IPS DF 6.9 (cell line): ENCODE results near the gene CYP39A1.
"Not testable (repeated sequence)": the region's sequence is repeated elsewhere in the genome, so short reads cannot be mapped to it uniquely, and the experiment has no call there.

ENCODE experiments used
- DNase-seq: peaks from one replicate; pipeline ENCODE4 v3.0.0-alpha.2; 2013; ENCODE audit warnings: low read depth, low spot score
- H3K27ac ChIP-seq: one replicate; pipeline ENCODE4 v1.5.1; 2013; ENCODE audit warnings: low read length, control low read depth
- H3K27me3 ChIP-seq: 2 replicates; pipeline ENCODE4 v1.6.1; 2013; ENCODE audit warnings: mild to moderate bottlenecking, low read length; ENCODE audit not compliant: control insufficient read depth, insufficient read depth
- H3K36me3 ChIP-seq: 2 replicates; pipeline ENCODE4 v1.6.1; 2013; ENCODE audit warnings: low read length; ENCODE audit not compliant: control insufficient read depth, insufficient read depth
- H3K4me1 ChIP-seq: 2 replicates; pipeline ENCODE4 v1.6.1; 2013; ENCODE audit warnings: low read length; ENCODE audit not compliant: control insufficient read depth, insufficient read depth
- H3K4me3 ChIP-seq: 2 replicates; pipeline ENCODE4 v1.5.1; 2013; ENCODE audit warnings: mild to moderate bottlenecking, low read length
- H3K9me3 ChIP-seq: 2 replicates; pipeline ENCODE4 v1.6.1; 2013; ENCODE audit warnings: low read length, inconsistent platforms; ENCODE audit not compliant: control insufficient read depth, insufficient read depth
- WGBS: extraction: QIAGEN DNeasy Blood & Tissue Kit; methylation state at CpG from one replicate; pipeline ENCODE4 v1.1.7; 2013; ENCODE audit warnings: mixed read lengths, missing lambda C conversion rate; ENCODE audit not compliant: insufficient read length, insufficient coverage; 5-methylcytosine and 5-hydroxymethylcytosine counted together

CYP39A1 gene

DNA sequence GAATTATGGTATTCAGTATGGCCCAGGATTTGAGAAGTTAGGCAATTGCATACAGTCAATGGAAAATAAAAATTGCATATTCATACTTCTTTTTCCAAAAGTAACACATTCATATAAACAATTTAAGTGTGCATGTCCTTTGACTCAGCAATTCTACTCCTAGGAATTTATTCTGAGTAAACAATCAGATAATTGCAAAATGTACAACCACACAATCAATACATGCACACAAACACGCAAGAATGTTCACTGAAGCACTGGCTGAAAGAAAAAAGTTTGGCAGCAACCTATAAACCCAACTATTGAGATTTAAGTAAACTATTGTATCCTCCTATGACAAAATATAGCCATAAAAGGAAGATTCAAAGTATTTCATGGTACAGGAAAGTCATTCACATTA, 1.6 kb downstream of the CYP39A1 start:
- WGBS = no CpG with 5 or more reads among the region's 1 CpG
- Histone ChIP-seq H3K36me3 (no peaks in the 10 kb centered on the region), H3K9me3 (no peaks in the 10 kb centered on the region), H3K4me1 (no peaks in the 10 kb centered on the region), H3K4me3 (no peak overlapping the region), H3K27me3 (peaks cover 2% of the 10 kb centered on the region; the same call in 1 of the 2 replicates), H3K27ac (no peak overlapping the region)
- DNase-seq = no peak

DNA sequence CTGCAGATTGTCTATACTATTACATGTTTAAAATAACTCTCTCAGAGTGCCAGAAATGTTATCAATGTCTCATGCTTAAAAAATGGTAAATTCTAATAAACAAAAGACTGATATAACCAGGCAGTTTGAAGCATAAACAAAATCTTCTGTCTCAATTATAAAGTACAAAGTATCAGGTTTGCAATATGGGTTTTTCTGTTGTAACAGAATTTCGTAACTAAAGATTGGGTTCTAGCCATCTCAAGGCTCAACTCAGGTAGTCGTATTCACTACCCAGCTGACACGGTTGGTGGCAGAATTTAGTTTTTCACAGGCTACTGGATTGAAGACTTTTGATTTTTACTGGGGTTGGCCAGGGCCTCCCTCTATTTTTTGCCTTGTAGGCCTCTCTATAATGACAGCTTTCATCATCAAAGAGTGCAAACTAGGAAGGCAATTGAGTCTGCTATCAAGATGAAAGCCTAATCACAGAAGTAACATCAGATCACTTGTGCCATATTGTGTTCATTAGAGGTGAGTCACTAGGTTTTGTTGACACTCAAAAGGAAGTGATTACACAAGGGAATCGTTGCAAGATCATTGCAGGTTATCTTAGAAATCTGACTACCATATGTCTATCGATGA, 3.6 kb downstream of the CYP39A1 start:
- no peak overlapping the region for H3K27ac ChIP-seq
- no peaks in the 10 kb centered on the region for H3K4me1 ChIP-seq
- H3K36me3 ChIP-seq = no peaks in the 10 kb centered on the region
- no CpG with 5 or more reads among the region's 5 CpGs for WGBS
- no peaks in the 10 kb centered on the region for H3K9me3 ChIP-seq
- H3K27me3 ChIP-seq = peaks cover 2% of the 10 kb centered on the region; the same call in 1 of the 2 replicates
- no peak overlapping the region for H3K4me3 ChIP-seq
- no peak for DNase-seq

DNA sequence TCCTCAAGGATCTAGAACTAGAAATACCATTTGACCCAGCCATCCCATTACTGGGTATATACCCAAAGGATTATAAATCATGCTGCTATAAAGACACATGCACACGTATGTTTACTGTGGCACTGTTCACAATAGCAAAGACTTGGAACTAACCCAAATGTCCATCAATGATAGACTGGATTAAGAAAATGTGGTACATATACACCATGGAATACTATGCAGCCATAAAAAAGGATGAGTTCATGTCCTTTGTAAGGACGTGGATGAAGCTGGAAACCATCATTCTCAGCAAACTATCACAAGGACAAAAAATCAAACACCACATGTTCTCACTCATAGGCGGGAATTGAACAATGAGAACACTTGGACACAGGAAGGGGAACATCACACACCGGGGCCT, 4.5 kb downstream of the CYP39A1 start:
- not testable (repeated sequence) for H3K4me3 ChIP-seq, DNase-seq, H3K27me3 ChIP-seq, H3K4me1 ChIP-seq, H3K36me3 ChIP-seq, H3K27ac ChIP-seq, H3K9me3 ChIP-seq
- WGBS = no CpG with 5 or more reads among the region's 4 CpGs

DNA sequence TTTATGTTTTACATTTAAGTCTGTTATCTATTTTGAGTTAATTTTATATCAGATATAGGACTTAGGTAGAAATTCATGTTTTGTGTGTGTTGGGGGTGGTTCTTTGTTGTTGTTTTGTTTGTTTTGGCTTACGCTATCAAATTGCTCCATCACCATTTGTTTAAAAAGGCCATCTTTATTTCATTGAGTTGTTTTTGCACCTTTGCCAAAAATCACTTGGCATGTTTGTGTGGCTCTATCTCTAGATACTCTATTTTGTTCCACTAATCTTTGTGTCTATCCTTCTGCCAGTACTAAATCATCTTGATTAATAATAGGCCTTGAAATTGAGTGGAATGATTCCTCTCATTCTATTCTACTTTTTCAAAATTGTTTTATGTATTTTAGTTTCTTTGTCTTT, 7.4 kb downstream of the CYP39A1 start:
- H3K27ac ChIP-seq = no peak overlapping the region
- no peak for DNase-seq
- no peak overlapping the region for H3K4me3 ChIP-seq
- no CpG with 5 or more reads among the region's 1 CpG for WGBS
- H3K4me1 ChIP-seq = no peaks in the 10 kb centered on the region
- H3K9me3 ChIP-seq = no peaks in the 10 kb centered on the region
- no peaks in the 10 kb centered on the region for H3K27me3 ChIP-seq
- H3K36me3 ChIP-seq = no peaks in the 10 kb centered on the region

DNA sequence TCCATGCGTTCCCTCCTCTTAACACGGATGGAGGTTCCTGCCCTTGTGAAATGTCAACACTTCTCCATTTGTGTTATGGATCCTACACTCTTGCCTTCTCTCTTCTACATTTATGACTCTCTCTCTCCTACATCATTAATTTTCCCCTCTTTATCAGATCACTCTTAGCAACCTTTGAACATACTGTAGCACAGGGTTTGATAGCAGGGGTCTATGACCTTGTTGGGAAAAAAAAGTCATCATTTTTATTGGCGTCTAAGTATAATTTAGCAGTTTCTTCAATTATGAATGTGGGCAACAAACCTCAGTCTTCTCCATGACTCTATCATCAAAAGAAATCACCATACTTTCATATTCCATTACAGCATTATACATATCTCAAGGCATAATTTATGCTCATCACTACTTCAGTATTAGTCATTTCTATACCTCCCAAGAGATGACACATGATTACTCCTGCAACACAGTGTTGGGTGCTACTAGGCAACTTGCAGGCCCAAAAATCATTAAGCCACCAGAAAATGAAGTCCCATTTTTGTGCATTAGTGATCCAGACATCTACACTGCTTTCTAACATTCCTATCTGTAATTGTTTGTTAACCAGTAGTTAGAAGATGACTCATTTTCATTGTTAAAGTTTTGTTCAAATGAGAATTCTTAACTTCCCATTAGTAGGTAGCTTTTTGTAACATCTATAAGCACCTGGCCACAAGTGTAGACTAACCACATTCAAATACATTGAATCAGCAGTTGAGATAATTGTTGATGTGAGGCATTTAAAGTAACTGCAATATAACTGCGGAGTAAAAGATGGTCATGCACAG, 9.5 kb downstream of the CYP39A1 start:
- DNase-seq = no peak
- H3K4me1 ChIP-seq = no peaks in the 10 kb centered on the region
- no peak overlapping the region for H3K4me3 ChIP-seq
- H3K36me3 ChIP-seq = no peaks in the 10 kb centered on the region
- WGBS = no CpG with 5 or more reads among the region's 4 CpGs
- no peaks in the 10 kb centered on the region for H3K27me3 ChIP-seq
- H3K27ac ChIP-seq = no peak overlapping the region
- H3K9me3 ChIP-seq = no peaks in the 10 kb centered on the region

DNA sequence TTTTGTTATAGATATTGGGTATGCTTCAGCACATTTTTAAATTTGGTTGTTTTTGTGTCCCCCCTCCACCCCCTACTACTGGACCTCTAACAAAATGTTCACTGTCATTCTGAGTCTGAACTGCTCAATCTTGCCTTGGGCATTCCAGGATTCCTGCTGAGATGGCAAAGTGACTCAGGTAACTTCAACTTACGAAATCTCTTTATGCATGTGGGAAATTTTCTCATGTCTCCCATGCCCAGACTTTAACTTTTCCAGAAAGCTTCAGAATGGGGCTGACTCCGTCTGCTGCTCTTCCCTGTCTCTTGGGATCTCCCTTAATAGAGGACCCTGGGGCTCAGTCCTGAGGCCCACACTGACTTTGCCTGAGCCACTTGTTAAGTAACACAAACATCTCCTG, 14.0 kb downstream of the CYP39A1 start:
- Histone ChIP-seq H3K9me3 (no peaks in the 10 kb centered on the region), H3K4me3 (no peak overlapping the region), H3K36me3 (no peaks in the 10 kb centered on the region), H3K4me1 (no peaks in the 10 kb centered on the region), H3K27ac (no peak overlapping the region), H3K27me3 (no peaks in the 10 kb centered on the region)
- no CpG with 5 or more reads among the region's 2 CpGs for WGBS
- DNase-seq = no peak

DNA sequence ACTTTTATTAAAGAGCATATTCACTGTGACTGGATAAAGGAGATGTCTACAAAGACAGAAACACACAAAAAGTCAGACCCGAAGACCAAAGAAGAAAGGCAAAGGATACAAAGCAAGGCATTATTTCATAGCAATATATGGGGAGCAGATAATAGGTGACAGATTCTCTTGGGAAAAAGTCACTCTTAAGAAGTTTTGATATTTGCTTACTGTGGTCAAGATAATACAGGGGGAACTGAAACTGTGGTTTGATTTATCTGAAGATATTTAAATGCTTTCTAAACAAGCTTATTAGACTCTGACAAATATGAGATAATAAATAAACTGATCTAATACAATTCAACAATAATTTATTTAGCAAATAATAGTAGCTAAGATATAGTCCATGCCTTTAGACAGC, 14.7 kb downstream of the CYP39A1 start:
- H3K36me3 ChIP-seq = no peaks in the 10 kb centered on the region
- H3K4me1 ChIP-seq = no peaks in the 10 kb centered on the region
- no peaks in the 10 kb centered on the region for H3K9me3 ChIP-seq
- H3K27ac ChIP-seq = no peak overlapping the region
- no peaks in the 10 kb centered on the region for H3K27me3 ChIP-seq
- no peak for DNase-seq
- H3K4me3 ChIP-seq = no peak overlapping the region
- no CpG with 5 or more reads among the region's 1 CpG for WGBS

DNA sequence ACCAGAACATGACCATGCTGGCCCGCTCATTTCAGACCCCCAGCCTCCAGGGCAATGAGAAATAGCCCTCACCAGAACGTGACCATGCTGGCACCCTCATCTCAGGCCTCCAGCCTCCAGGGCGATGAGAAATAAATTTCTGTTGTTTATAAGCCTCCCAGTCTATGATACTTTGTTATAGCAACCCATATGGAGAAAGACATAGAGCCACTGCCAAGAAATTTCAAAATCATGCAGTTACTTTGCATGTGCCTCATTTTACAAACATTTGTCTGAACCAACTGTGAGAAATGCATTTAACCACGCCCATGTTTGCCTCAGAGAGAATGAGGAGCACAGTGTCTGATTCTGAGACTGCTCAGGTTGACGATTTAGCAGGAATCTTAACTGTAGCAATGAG, 15.5 kb downstream of the CYP39A1 start:
- Histone ChIP-seq H3K9me3 (no peaks in the 10 kb centered on the region), H3K27me3 (no peaks in the 10 kb centered on the region), H3K4me1 (no peaks in the 10 kb centered on the region), H3K27ac (no peak overlapping the region), H3K36me3 (no peaks in the 10 kb centered on the region), H3K4me3 (no peak overlapping the region)
- no peak for DNase-seq
- no CpG with 5 or more reads among the region's 5 CpGs for WGBS

DNA sequence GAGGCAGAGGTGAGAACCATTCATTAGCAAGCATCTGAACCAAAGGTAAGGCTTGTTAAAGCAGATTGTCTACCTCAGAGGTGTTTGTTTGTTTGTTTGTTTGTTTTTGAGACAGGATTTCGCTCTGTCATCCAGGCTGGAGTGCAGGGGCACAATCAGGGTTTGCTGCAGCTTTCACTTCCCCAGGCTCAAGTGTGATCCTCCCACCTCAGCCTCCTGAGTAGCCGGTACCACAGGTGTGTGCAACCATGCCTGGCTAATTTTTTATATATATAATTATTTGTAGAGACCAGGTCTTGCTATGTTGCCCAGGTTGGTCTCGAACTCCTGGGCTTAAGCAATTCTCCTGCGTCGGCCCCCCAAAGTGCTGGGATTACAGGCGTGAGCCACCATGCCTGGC, 17.2 kb downstream of the CYP39A1 start:
- H3K4me3 ChIP-seq = no peak overlapping the region
- no peaks in the 10 kb centered on the region for H3K4me1 ChIP-seq
- H3K9me3 ChIP-seq = no peaks in the 10 kb centered on the region
- no peaks in the 10 kb centered on the region for H3K36me3 ChIP-seq
- H3K27ac ChIP-seq = no peak overlapping the region
- no peaks in the 10 kb centered on the region for H3K27me3 ChIP-seq
- DNase-seq = no peak
- no CpG with 5 or more reads among the region's 6 CpGs for WGBS

DNA sequence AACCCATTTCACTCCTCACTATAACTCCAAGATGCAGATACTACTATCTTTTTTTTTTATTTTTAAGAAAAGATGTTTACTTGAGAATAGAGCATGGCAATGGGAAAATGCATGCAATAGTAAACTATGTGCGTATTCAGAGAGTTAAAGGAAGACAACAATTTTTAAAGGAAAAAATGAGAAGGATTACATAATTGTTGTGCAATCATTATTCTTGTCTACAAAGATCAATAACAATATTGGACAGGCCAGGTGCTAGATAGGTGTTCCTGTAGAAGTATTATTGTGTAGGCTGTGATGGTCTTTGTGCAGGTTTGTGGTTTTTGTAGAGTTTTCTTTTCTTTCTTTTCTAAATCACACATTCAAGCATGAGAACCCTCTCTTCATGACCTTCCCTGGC, 20.6 kb downstream of the CYP39A1 start:
- H3K27me3 ChIP-seq = no peaks in the 10 kb centered on the region
- DNase-seq = no peak
- WGBS = no CpG with 5 or more reads among the region's 1 CpG
- H3K27ac ChIP-seq = no peak overlapping the region
- no peaks in the 10 kb centered on the region for H3K36me3 ChIP-seq
- no peak overlapping the region for H3K4me3 ChIP-seq
- no peaks in the 10 kb centered on the region for H3K4me1 ChIP-seq
- H3K9me3 ChIP-seq = no peaks in the 10 kb centered on the region

DNA sequence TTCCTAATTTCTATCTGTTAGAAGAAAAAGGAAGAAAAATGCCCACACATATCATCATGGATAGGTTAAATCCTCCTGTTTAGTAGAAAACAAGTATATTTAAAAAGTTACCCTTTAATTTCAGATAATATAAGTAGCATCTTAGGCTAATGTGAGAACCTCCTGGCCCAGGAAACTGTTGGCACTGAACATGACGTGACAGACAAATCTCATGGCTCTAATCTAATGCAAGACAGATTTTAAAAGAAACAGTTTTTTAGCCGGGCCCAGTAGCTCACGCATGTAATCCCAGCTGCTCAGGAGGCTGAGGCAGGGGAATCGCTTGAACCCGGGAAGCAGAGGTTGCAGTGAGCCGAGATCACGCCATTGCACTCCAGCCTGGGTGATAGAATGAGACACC, 22.9 kb downstream of the CYP39A1 start:
- Histone ChIP-seq H3K9me3 (no peaks in the 10 kb centered on the region), H3K4me3 (no peak overlapping the region), H3K27me3 (no peaks in the 10 kb centered on the region), H3K36me3 (no peaks in the 10 kb centered on the region), H3K4me1 (no peaks in the 10 kb centered on the region), H3K27ac (no peak overlapping the region)
- no peak for DNase-seq
- no CpG with 5 or more reads among the region's 7 CpGs for WGBS
